GM10266 (cell line): ENCODE measurements around the gene BTF3.

Experiments used
- DNase-seq: peaks from one replicate; pipeline ENCODE4 v3.0.0; 2012; ENCODE audit errors: extremely low spot score
- TF ChIP-seq, protein P1 (sequence below): IDR thresholded peaks from 2 replicates; pipeline ENCODE4 v1.5.1; 2012; ENCODE audit warnings: mild to moderate bottlenecking, low read depth; ENCODE audit not compliant: control insufficient read depth, insufficient read depth; ENCODE audit errors: missing control alignments

The BTF3 gene

DNA sequence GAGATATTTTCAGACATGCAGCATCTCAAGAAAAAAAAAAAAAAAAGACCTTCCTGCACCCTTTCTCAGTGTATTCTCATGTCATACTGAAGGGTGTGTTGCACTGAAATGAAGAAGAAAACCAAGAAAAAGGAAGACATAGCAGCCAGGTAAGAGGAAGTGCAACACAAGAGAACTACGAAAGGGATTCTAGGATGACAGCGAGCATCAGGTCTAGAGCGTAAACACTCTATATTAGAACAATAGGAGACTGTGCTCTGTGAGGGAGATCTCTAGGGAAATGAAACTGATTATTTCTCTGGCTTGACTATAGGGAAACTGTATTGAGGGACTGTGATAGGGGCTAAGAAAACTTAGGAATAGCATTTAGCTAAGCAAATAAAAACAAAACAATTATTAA lies 30.0 kb downstream of the BTF3 start:
- TF ChIP-seq, protein P1, sequence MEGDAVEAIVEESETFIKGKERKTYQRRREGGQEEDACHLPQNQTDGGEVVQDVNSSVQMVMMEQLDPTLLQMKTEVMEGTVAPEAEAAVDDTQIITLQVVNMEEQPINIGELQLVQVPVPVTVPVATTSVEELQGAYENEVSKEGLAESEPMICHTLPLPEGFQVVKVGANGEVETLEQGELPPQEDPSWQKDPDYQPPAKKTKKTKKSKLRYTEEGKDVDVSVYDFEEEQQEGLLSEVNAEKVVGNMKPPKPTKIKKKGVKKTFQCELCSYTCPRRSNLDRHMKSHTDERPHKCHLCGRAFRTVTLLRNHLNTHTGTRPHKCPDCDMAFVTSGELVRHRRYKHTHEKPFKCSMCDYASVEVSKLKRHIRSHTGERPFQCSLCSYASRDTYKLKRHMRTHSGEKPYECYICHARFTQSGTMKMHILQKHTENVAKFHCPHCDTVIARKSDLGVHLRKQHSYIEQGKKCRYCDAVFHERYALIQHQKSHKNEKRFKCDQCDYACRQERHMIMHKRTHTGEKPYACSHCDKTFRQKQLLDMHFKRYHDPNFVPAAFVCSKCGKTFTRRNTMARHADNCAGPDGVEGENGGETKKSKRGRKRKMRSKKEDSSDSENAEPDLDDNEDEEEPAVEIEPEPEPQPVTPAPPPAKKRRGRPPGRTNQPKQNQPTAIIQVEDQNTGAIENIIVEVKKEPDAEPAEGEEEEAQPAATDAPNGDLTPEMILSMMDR = no peak
- no peak for DNase-seq

DNA sequence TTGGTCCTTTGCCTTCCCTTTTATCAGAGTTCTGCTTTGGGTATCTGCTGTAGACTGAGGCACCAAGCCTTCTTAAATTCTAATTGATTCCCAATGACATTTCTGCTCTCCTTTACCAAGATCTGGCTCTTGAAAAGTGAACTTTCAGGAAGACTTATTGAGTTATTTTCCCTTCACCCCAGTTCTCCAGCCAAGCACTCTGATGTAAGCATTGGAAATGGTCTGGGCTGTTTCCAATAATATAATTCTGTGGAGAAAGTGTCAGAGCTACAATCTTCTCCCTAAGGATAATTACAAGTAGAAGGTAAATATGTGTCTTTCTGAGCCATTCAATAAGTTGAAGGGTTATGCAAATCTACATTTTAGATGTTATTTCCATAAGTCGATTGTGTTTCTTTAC lies 30.8 kb downstream of the BTF3 start:
- TF ChIP-seq, protein P1 = no peak
- no peak for DNase-seq

DNA sequence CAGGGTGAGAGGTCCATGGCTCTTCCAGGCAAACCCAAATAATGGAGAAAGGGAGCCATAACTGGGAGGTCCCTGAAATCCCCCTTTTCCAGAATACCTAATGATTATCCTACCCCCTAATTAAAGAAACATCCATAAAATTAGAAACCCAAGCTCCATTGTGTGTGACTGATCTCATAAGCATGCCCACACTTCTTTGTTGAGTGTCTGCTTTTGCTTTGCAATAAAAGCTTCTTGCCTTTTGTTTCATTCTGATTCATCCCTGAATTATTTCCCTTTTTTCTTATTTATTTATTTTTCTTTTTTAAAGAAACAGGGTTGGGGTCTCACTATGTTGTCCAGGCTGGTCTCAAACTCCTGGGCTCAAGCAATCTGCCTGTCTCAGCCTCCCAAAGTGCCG lies 33.1 kb downstream of the BTF3 start:
- no peak for DNase-seq
- TF ChIP-seq, protein P1 = no peak

DNA sequence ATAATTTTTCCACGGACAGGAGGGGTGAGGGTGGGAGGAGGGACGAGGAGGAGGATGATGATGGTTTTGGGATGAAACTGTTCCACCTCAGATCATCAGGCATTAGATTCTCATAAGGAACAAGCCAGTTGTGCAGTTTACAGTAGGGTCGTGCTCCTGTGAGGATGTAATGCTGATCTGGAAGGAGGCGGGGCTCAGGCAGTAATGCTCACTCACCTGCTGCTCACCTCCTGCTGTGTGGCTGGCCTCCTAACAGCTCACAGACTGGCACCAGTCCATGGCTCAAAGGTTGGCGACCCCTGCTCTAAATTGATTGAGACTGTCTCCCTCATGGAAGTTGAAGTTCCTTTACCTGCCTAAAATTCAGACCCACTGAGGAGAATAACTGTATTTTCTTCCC lies 34.0 kb downstream of the BTF3 start:
- TF ChIP-seq, protein P1 = no peak
- DNase-seq = no peak

DNA sequence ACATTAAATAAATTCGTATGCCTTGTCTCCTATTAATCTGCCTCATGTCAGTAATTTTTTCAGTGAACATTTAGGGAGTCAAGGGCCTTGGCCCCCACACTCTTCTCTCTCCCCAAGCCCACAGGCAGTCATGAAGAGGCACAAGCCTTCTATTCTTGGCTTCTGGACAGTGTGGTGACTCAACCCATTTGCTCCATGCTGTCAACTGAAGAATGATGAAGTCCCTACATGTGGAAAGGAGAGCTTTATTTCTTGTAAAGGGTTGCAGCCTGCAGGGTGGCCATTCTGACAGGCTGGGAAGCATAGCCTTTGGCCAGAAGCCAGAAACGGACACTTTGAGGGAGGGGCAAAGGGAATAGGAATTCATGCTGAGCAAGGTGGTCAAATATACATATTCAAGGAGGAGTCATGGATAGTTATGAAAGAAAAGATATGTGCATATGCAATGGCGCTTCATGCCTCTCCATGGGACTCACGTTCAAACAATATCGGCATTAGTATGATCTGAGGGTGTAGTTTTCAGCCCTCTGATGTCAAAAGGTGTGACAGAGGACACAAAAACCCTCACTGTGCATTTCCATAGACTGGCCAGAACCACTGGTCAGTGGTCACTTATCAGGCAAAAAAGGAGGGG lies 35.9 kb downstream of the BTF3 start:
- TF ChIP-seq, protein P1 = no peak
- DNase-seq = no peak

DNA sequence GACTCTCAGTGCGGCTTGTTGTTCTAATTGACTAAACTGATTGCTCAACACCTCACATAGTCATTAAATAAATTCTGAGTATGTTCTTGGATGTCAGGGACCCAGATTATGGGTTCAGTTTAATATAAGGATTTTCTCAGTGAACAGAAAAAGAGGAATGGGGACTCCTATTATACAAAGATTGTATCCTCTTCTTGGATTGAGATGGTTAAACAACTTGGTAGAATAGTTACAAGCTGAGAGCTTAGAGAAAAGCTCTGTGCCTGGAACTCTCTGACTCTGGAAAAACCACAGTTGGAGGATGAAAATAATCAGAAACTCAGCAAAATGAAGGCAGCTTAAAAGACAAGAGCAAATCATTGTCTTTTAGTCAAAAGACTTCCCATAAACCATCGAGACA lies 36.7 kb downstream of the BTF3 start:
- TF ChIP-seq, protein P1 = no peak

DNA sequence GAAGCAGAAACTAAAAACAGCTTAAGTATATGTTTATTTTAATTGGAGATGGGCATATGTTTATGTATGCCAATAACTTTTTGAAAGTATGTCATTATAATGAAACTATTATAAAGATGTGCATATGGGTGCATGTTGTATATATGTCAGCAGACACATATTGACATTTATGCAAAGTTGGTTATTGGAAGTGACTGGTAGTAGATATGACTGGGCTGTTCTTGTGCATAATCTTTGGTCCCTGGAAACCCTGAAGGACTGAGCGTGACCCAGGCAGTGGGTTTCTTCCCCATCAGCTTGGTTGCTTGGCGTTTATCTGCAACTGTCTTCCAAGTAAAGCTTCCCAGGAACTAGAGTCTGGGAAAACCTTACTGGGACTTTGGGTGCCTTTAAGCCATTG lies 41.5 kb downstream of the BTF3 start:
- TF ChIP-seq, protein P1 = no peak
- no peak for DNase-seq

More for the DNA sequence above, 36.7 kb downstream of the BTF3 start:
- DNase-seq = no peak
